AG04450 (cell line): ENCODE results near the gene LEKR1. TPM values are rescaled to one million over a fixed set of nuclear protein-coding genes. Genes with fewer than 3 reads are reported as not detected.

Source experiments
- CTCF ChIA-PET: fragments of 300-600, 350-600 bp; formaldehyde crosslinking; extraction: SDS; loops from one replicate; lab custom pipeline; 2022; ENCODE audit warnings: antibody characterized with exemption, inconsistent platforms; lab: Charles Lee
- POLR2A ChIA-PET: fragments of 350-600 bp; formaldehyde crosslinking; extraction: SDS; loops from one replicate; lab custom pipeline; 2021; ENCODE audit warnings: antibody characterized with exemption, inconsistent platforms; lab: Yijun Ruan, JAX
- DNase-seq: peaks from one replicate; pipeline ENCODE4 v3.0.0-alpha.2; 2011; ENCODE audit warnings: low read depth, low spot score
- H3K27ac ChIP-seq: one replicate; pipeline ENCODE4 v1.5.1; 2012; ENCODE audit warnings: low read depth, low read length, control low read depth
- H3K27me3 ChIP-seq: one replicate; pipeline ENCODE4 v1.6.0; 2012; ENCODE audit warnings: low read length; ENCODE audit not compliant: control insufficient read depth, insufficient read depth
- H3K4me3 ChIP-seq: 2 replicates; pipeline ENCODE4 v1.5.1; 2011; ENCODE audit warnings: mild to moderate bottlenecking, low read depth, low read length, control low read depth
- H3K9me3 ChIP-seq: 2 replicates; pipeline ENCODE4 v1.5.1; 2012; ENCODE audit warnings: low read length; ENCODE audit not compliant: control insufficient read depth, insufficient read depth
- CTCF ChIP-seq: IDR thresholded peaks from 2 replicates; pipeline ENCODE4 v1.5.1; 2011; ENCODE audit warnings: low read depth, low read length, control low read depth, inconsistent platforms
- polyA plus RNA-seq: library from polyadenylated mRNA; depleted of rRNA; stranded (reverse); fragments of >200 nt; gene quantifications from 2 replicates; pipeline ENCODE4 v1.2.3, GENCODE V29; 2011

The LEKR1 gene
- polyA plus RNA-seq, 1 experiment = 0.26 TPM

- POLR2A ChIA-PET = no interaction called here
- Histone ChIP-seq H3K4me3 (no peak overlapping the region), H3K27me3 (no peaks in the 10 kb centered on the region), H3K9me3 (no peaks in the 10 kb centered on the region), H3K27ac (no peak overlapping the region)
- CTCF ChIA-PET = no interaction called here
- no peak for TF ChIP-seq CTCF
- no peak for DNase-seq
Observed at GRCh38 chr3:156803952-156804741, 22.0 kb upstream of the LEKR1 start.

- ChIA-PET CTCF (no interaction called here), POLR2A (interaction anchor here (1.0 kb wide), 1 partner anchor 10 kb away, joined by 3 read pairs; no protein-coding TSS in a partner anchor)
- no peaks in the 10 kb centered on the region for H3K27me3 ChIP-seq
- no peaks in the 10 kb centered on the region for H3K9me3 ChIP-seq
- DNase-seq = no peak
- TF ChIP-seq CTCF = no peak
- H3K4me3 ChIP-seq = no peak overlapping the region
- no peak overlapping the region for H3K27ac ChIP-seq
Observed at GRCh38 chr3:156806698-156807097, 19.5 kb upstream of the LEKR1 start.

GRCh38 chr3:156808025-156808424 lies 18.1 kb upstream of the LEKR1 start:
- TF ChIP-seq CTCF = no peak
- Histone ChIP-seq H3K27ac (no peak overlapping the region), H3K4me3 (no peak overlapping the region), H3K9me3 (no peaks in the 10 kb centered on the region), H3K27me3 (no peaks in the 10 kb centered on the region)
- ChIA-PET POLR2A (no interaction called here), CTCF (no interaction called here)
- no peak for DNase-seq

GRCh38 chr3:156811089-156811862 lies 14.9 kb upstream of the LEKR1 start:
- CTCF ChIA-PET = no interaction called here
- no peak for TF ChIP-seq CTCF
- POLR2A ChIA-PET = no interaction called here
- no peak overlapping the region for H3K4me3 ChIP-seq
- H3K27ac ChIP-seq = no peak overlapping the region
- no peak for DNase-seq
- H3K9me3 ChIP-seq = no peaks in the 10 kb centered on the region
- H3K27me3 ChIP-seq = no peaks in the 10 kb centered on the region
